ENCODE results near the gene FLVCR1. TPM values are rescaled to one million over a fixed set of nuclear protein-coding genes. Genes with fewer than 3 reads are reported as not detected.

FLVCR1 gene
- total RNA-seq, 1 experiment from 2014 or later = 26.4 TPM

DNA sequence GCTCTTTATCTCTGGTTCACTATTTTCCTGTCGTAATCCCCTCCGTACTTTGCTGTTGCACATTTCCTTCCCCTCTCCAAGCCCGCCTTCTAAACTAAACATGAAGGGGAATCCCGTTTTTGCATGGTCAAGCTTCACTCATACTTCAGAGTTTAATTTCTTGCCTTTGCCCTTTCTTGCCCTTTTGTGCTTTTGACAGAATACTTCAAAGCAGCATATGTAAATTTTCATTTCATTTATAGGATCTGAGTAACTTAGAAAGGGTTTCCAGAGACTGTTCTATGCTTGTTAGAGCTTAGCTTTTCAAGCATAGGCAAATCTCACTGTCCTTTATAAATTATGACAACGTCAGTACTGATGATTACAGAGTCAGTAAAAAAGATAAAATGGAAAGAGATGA lies 38.3 kb upstream of the FLVCR1 start:
- no peak for DNase-seq (ENCODE audit: low spot score)
- Histone ChIP-seq H3K36me3 (ENCODE audit: insufficient read depth, low read length, poor library complexity, severe bottlenecking) (no peaks in the 10 kb centered on the region), H3K4me3 (ENCODE audit: low read depth, low read length, poor library complexity, severe bottlenecking) (no peak overlapping the region), H3K9me3 (ENCODE audit: low read depth, low read length, poor library complexity, severe bottlenecking) (no peaks in the 10 kb centered on the region), H3K27ac (ENCODE audit: low read depth, low read length, poor library complexity, severe bottlenecking) (no peak overlapping the region), H3K4me1 (ENCODE audit: insufficient read depth, low read length, poor library complexity, severe bottlenecking) (no peaks in the 10 kb centered on the region), H3K27me3 (replicated peaks; ENCODE audit: insufficient read depth, low read depth, low read length, poor library complexity) (no peaks in the 10 kb centered on the region)
- no TSS peak for BruUV-seq (replicated peaks)
- CTCF ChIA-PET = no interaction called here
- intact Hi-C loops (cut with micrococcal nuclease; ENCODE audit: unreplicated experiment) = loop anchor here (5.0 kb wide), 1 partner anchor 178 kb away; no protein-coding TSS in a partner anchor
- TF ChIP-seq EZH2 (IDR thresholded peaks at IDR 0.05; ENCODE audit: borderline replicate concordance, low read depth, low read length, poor library complexity, severe bottlenecking) = no peak
- TF ChIP-seq, protein P1, sequence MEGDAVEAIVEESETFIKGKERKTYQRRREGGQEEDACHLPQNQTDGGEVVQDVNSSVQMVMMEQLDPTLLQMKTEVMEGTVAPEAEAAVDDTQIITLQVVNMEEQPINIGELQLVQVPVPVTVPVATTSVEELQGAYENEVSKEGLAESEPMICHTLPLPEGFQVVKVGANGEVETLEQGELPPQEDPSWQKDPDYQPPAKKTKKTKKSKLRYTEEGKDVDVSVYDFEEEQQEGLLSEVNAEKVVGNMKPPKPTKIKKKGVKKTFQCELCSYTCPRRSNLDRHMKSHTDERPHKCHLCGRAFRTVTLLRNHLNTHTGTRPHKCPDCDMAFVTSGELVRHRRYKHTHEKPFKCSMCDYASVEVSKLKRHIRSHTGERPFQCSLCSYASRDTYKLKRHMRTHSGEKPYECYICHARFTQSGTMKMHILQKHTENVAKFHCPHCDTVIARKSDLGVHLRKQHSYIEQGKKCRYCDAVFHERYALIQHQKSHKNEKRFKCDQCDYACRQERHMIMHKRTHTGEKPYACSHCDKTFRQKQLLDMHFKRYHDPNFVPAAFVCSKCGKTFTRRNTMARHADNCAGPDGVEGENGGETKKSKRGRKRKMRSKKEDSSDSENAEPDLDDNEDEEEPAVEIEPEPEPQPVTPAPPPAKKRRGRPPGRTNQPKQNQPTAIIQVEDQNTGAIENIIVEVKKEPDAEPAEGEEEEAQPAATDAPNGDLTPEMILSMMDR (conservative IDR thresholded peaks at IDR 0.05; ENCODE audit: low read depth, low read length) = no peak
- POLR2A ChIA-PET (ENCODE audit: low non-redundant PET) = no interaction called here

DNA sequence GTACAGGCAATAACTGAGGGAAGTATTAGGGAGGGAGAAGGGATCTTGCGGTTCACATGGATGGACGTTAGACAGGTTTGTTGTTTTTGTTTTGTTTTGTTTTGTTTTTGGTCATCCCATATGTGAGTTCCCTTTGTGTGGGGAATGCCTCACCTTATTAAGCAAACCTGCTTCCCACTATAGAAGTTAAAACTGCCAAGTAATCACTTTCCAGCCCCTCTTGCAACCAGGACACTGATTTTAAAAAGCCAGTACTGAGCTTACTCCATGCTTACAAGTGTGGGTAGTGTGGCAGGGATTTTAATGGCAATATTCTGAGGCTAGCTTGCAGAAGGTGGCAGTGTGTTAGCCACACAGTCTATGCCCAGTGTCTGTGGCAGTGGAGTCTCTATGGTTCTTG lies 37.1 kb upstream of the FLVCR1 start:
- BruUV-seq (replicated peaks) = no TSS peak
- CTCF ChIA-PET = no interaction called here
- Histone ChIP-seq H3K36me3 (ENCODE audit: insufficient read depth, low read length, poor library complexity, severe bottlenecking) (no peaks in the 10 kb centered on the region), H3K27me3 (replicated peaks; ENCODE audit: insufficient read depth, low read depth, low read length, poor library complexity) (no peaks in the 10 kb centered on the region), H3K4me1 (ENCODE audit: insufficient read depth, low read length, poor library complexity, severe bottlenecking) (no peaks in the 10 kb centered on the region), H3K9me3 (ENCODE audit: low read depth, low read length, poor library complexity, severe bottlenecking) (peaks cover 11% of the 10 kb centered on the region), H3K4me3 (ENCODE audit: low read depth, low read length, poor library complexity, severe bottlenecking) (no peak overlapping the region), H3K27ac (ENCODE audit: low read depth, low read length, poor library complexity, severe bottlenecking) (no peak overlapping the region)
- POLR2A ChIA-PET (ENCODE audit: low non-redundant PET) = no interaction called here
- intact Hi-C loops (cut with micrococcal nuclease; ENCODE audit: unreplicated experiment) = no loop called here
- TF ChIP-seq EZH2 (IDR thresholded peaks at IDR 0.05; ENCODE audit: borderline replicate concordance, low read depth, low read length, poor library complexity, severe bottlenecking) = no peak
- TF ChIP-seq, protein P1 (conservative IDR thresholded peaks at IDR 0.05; ENCODE audit: low read depth, low read length) = no peak
- no peak for DNase-seq (ENCODE audit: low spot score)

GRCh38 chr1:212822956-212823355 lies 35.1 kb upstream of the FLVCR1 start:
- H3K27ac ChIP-seq (ENCODE audit: low read depth, low read length, poor library complexity, severe bottlenecking) = no peak overlapping the region
- no peaks in the 10 kb centered on the region for H3K36me3 ChIP-seq (ENCODE audit: insufficient read depth, low read length, poor library complexity, severe bottlenecking)
- H3K4me1 ChIP-seq (ENCODE audit: insufficient read depth, low read length, poor library complexity, severe bottlenecking) = no peaks in the 10 kb centered on the region
- ChIA-PET CTCF (no interaction called here), POLR2A (ENCODE audit: low non-redundant PET) (no interaction called here)
- peaks cover 13% of the 10 kb centered on the region for H3K9me3 ChIP-seq (ENCODE audit: low read depth, low read length, poor library complexity, severe bottlenecking)
- no TSS peak for BruUV-seq (replicated peaks)
- TF ChIP-seq, protein P1 (conservative IDR thresholded peaks at IDR 0.05; ENCODE audit: low read depth, low read length) = no peak
- TF ChIP-seq EZH2 (IDR thresholded peaks at IDR 0.05; ENCODE audit: borderline replicate concordance, low read depth, low read length, poor library complexity, severe bottlenecking) = no peak
- DNase-seq (ENCODE audit: low spot score) = no peak
- no peak overlapping the region for H3K4me3 ChIP-seq (ENCODE audit: low read depth, low read length, poor library complexity, severe bottlenecking)
- intact Hi-C loops (cut with micrococcal nuclease; ENCODE audit: unreplicated experiment) = no loop called here
- H3K27me3 ChIP-seq (replicated peaks; ENCODE audit: insufficient read depth, low read depth, low read length, poor library complexity) = no peaks in the 10 kb centered on the region

Data from A673 (cell line).